ENCODE data around the gene RBPMS2.

Gene RBPMS2

DNA sequence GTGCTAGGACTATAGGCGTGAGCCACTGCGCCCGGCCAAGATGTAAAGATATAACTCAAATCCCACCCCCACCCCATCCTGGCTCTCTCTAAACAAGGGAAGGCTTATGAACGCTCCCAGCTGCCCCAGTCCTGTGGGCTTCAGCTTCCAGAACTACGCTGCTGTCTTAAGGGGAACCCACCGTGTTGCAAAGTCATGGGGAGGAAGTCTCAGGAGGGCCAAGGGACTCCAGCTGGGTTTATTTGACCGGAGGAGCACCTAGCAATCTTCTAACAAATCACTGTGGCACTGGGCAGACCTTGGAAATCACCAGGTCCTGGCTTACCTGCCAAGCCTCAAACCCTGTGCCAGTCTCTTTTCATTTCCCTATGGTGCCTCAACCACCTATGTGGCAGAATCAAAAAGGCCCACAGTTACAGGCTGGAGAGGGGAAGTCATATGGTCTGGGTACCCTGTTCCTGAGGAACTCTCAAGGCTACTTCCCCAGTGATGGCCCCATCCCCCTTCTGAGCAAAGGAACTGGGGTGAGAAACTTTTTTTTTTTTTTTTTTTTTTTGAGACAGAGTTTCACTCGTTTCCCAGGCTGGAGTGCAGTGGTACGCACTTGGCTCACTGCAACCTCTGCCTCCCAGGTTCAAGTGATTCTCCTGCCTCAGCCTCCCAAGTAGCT, 83.4 kb downstream of the RBPMS2 start:
- DNase-seq (ENCODE audit: low spot score): no peak

DNA sequence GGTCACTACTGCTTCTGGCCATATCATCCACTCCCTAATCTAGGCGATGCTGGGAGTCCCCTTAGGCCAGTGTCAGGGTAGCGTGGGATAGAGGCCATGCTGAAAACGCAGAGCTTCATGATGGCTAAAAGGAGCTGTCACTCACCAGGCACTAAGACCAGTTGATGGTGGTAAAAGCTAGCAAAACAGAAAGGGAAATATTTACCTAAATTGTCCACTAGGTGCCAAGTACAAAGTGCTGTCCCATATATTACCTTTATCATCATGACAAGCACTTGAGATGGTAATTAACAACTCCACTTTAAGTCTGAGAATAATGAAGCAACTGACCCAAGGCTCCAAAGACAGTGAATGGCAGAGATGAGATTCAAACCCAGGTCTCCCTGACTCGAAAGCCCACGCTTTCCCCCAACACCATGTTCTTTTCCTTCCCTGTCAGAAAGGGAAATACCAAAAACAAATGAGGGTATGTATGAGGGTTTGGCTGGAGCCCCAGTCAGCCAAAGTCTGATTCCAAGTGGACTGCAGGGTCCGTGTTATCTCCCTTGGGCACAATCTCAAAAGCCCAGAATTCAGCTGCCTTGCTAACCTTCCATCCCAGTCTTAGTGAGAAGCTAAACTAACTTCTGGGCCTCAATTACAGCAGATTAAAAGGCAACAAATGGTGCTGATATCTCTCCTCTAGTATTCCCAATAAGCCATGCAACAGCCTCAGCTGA, 84.7 kb downstream of the RBPMS2 start:
- no peak for DNase-seq (ENCODE audit: low spot score)

DNA sequence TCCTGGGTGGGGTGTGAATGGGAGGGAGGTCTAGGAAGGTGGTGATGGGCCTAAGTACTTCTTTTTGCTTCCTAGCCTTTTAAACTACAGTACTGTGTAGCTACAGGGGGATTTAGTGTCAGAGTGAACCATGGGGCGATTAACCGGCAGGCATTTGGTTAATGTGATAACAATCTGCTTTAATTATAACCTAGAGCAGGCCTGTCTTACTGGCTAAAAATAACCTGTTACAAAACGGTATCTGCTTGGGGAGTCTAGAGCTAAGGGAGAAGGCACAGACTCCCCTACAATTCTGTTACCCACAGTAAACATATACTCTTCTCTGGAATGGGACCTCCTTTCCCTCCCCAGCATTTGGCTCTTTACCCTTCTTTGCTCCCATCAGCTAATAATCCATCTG, 85.4 kb downstream of the RBPMS2 start:
- no peak for DNase-seq (ENCODE audit: low spot score)
